Putamen (tissue), 1 donor: Measurements from ENCODE around the gene SAP25.

Experiments
- DNase-seq: peaks from one replicate; pipeline ENCODE4 v3.0.0-alpha.2; 2016; ENCODE audit warnings: low spot score

SAP25 gene

GRCh38 chr7:100573691-100574361 is at the start of gene SAP25:
Gene SAP25, minus strand, starts transcription at chr7:100573900. Its CDS starts 158 bp downstream, at chr7:100573742.
- no peak for DNase-seq

DNA sequence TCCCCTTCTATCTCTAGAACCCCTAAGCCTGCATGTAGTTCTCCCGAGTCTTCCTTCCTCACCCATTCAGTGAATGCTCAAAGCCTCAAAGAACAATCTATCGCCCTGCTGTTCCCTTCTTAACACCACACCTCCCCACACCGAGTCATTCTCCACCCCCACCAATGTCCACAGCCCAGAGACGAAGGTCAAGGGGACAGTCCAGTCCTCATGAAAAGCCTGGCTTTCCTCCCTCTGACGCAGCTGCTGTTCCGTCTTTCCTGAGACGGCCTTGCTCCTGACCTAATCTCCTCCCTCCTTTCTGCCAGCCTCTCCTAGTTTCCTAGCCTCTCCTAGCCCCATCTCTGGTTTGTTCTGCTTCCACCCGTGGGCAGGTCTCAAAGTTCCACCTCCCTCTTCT is 47.9 kb upstream of the SAP25 start:
- no peak for DNase-seq

GRCh38 chr7:100620804-100621203 is 47.1 kb upstream of the SAP25 start:
- DNase-seq, result no peak

DNA sequence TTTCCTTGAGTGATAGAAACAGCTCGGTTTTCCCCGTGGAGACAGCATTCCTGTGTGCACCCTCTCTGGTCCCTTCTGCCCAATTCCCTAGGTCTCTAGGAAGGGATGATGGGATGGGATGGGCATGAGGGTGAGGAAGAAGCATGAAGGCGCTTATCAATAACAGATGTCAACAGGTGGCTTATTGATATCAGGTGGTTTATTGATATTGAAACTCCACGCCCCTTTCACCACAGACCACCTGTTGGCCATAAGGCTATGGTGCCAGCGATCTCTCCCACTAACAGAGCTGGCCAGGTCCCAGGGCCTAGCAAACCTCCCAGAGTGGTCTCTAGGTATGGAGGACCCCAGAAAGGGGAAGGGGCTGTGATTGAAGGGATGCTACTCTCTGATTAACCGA is 46.5 kb upstream of the SAP25 start:
- no peak for DNase-seq

DNA sequence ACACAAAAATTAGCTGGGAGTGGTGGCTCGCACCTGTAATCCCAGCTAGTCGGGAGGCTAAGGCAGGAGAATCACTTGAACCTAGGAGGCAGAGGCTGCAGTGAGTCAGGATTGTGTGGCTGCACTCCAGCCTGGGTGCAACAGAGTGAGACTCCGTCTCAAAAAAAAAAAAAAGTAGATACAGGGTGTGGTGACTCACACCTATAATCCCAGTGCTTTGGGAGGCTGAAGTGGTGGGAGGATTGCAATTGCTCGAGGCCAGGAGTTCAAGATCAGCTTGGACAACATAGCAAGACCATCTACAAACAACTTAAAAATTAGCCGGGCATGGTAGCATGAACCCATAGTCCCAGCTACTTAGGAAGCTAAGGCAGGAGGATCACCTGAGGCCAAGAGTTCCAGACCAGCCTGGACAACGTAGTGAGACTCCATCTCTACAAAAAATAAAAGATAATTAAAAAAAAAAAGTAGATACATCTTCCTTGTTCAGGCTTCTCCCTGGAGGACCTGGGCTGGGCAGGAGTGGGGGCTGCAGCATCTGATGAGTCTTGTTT is 40.7 kb upstream of the SAP25 start:
- DNase-seq, result no peak

- no peak for DNase-seq
Measured at GRCh38 chr7:100613412-100614175, 39.9 kb upstream of the SAP25 start.

GRCh38 chr7:100612730-100613390 is 39.2 kb upstream of the SAP25 start:
- DNase-seq, result no peak

GRCh38 chr7:100611983-100612729 is 38.5 kb upstream of the SAP25 start, which contains the start of gene MOSPD3:
Gene MOSPD3, plus strand, starts transcription at chr7:100612540. Its CDS starts 252 bp downstream, at chr7:100612792.
- peak; percentile 99 for DNase-seq

- DNase-seq, result no peak
Measured at GRCh38 chr7:100609958-100610357, 36.3 kb upstream of the SAP25 start.

DNA sequence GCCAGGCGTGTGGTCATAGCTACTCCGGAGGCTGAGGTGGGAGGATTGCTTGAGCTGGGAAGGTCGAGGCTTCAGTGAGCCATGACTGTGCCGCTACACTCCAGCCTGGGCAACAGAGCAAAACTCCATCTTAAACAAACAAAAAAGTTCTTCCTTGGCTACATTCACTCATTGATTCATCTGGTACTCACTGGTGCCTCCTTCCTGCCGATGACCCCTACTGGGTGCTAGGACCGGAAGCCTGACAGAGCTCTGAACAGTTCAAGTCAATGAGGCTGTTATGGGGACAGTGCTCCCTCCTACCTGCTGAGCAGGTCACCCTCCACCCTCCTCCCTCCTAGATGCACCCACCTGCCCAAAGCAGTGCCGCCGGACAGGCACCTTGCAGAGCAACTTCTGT is 33.4 kb upstream of the SAP25 start:
- no peak for DNase-seq

GRCh38 chr7:100606313-100606712 is 32.6 kb upstream of the SAP25 start:
- DNase-seq, result no peak

- no peak for DNase-seq
Measured at GRCh38 chr7:100604976-100605911, 31.5 kb upstream of the SAP25 start.

- no peak for DNase-seq
Measured at GRCh38 chr7:100604028-100604975, 30.6 kb upstream of the SAP25 start.

GRCh38 chr7:100603726-100604027 is 30.0 kb upstream of the SAP25 start:
- no peak for DNase-seq

DNA sequence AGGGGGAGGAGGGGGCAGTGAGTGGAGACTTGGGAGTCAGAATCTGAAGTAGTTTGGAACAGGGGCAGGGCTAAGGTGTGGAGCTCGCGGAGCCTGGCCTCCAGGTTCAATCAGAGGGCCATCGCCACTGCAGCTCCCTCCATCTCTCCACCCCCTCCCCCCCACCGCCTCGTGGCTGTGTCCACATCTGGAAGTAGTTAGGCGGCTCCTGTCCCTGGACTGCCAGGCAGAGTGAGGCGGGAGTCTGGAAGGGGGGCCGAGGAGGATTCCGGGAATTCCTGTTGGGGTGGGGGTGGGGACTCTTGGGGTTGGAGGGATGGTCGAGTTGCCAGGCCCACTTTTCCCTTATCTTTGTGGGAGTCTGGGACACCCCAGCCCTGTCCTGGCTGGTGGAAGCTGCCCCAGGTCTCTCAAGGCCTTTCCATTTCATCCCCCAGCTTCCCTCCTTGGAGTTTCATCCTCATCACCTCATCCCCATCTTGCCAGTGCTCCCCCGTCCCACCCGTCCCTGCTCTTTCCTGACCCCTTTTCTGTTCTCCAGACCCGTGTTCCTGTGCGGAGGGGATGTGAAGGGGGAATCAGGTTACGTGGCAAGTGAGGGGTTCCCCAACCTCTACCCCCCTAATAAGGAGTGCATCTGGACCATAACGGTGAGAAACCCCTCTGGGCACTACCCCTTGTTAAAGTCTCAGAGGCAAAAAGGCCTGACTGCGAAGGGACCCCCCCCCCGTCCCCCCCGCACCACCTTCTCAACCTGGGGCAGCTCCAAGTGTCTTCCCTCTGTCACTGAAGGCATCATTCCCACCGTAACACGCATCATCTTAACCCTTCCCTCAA is 29.4 kb upstream of the SAP25 start:
- DNase-seq, result no peak

DNA sequence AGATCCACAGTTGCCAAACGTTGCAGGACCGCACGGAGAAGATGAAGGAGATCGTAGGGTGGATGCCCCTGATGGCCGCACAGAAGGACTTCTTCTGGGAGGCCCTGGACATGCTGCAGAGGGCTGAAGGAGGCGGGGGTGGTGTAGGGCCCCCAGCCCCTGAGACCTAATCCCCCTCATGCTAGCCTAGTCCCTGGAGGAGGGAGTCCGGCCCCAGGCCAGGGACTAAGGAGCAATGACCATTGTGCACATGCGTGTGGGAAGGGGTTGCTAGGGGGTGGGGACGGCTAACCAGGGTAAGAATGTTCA is 27.0 kb upstream of the SAP25 start:
- DNase-seq, result no peak

- no peak for DNase-seq
Measured at GRCh38 chr7:100599911-100600729, 26.4 kb upstream of the SAP25 start.

DNA sequence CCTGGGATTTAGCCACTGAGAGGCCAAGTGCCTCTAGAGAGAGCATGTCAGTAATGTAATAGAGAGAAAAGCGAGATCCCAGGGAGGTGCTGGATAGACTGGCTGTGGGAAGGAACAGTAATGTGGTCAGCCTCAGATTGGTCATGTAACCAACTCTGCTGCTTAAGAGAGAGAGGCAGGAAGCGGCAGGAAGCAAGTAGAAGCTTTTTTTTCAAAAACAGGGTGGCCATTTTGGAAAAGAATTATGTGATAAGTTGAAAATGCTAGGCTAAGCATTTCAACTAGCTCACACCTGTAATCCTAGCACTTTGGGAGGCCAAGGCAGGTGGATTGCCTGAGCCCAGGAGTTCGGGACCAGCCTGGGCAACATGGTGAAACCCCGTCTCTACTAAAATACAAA is 24.7 kb upstream of the SAP25 start:
- no peak for DNase-seq
